ENCODE results near the gene POLR1A. TPM values are rescaled to one million over a fixed set of nuclear protein-coding genes. Genes with fewer than 3 reads are reported as not detected.

Gene POLR1A
- polyA plus RNA-seq, 10 donors: 14.0 to 20.1 (median 17.9) TPM

GRCh38 chr2:86097114-86097896, 8.4 kb downstream of the POLR1A start:
- no peak for DNase-seq

DNA sequence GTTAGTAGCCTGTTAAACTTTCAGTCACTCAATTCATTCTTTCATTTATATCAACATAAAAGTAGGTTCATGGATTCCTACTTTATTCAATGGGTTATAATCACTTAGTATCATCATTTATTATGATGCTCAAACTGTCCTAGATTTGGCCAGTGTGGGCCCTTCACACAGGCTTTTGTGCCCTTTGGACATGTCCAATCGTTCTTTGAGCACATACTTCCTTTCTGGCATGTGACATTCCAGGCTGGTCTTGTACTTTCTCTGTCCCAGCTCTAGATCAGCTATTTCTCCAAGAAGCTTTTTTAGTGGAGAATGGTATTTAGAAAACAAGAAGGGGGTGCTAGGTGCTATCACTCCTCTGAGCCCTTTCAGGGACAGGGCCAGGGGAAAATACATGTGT, 11.5 kb downstream of the POLR1A start:
- no peak for DNase-seq

DNA sequence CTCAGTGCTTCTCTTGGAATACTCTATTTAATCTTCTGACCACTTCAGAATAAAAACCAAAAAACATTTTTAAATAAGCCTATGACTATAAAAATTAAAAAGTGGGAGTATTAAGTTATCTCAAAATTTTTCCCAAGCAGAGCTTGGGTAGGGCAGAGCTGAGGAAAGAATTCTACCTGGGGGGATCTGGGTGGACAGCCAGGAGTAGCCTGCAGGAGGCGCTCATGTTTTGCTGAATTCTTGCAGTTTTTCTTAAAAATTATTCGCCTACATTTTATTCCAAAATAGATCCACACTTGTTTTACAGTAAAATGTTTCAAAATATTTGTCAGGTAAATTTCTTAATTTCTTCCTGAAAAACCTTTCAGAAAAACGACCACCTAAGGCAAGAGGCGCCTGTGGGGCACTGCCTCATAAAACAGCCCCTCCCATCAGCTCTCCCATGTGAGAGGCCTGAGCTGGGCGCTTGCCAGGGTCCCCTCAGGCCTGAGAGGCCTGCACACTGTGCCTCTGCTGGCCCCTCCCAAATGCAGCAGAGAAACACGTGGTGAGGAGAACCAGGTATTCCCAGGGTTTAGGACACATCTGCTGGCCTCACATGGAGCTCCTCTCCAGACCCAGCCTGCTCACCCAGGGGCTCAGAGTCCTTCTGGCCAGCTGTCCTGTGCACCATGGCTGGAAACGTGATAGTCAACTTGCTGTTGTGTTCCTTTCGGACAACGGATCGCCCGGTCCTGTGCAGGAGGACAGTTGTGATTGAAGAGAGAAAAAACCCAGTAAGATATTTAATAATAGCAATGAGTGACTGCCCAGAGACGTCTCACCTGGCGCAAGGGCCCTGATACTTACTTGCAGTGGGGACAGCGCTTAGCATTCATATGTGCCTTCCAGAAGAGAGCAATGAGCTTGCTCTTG, 17.5 kb downstream of the POLR1A start:
- no peak for DNase-seq

DNA sequence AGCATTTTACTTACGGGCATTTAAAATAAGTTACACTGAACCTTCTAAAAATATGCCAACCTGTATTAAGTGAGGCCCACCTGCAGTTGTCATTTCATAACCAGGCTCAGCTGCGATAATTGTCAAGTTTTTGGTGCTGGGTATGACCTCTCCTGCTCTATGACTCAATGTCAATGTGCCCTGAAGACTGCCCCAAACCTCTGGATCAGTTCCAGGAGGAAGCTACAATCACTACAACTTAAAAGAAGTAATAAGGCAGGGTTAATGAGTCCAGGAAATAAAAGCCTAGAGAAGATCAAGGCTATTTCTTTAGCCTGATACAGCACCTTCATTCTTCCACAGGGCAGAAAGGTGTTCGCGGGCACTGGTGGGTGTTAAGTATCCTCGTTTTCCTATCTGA, 22.9 kb downstream of the POLR1A start:
- DNase-seq: no peak

GRCh38 chr2:86081724-86082123, 24.0 kb downstream of the POLR1A start:
- no peak for DNase-seq

- peak; percentile 47 to 81 (median 62) for DNase-seq
Observed at GRCh38 chr2:86079981-86080911, 25.4 kb downstream of the POLR1A start.

DNA sequence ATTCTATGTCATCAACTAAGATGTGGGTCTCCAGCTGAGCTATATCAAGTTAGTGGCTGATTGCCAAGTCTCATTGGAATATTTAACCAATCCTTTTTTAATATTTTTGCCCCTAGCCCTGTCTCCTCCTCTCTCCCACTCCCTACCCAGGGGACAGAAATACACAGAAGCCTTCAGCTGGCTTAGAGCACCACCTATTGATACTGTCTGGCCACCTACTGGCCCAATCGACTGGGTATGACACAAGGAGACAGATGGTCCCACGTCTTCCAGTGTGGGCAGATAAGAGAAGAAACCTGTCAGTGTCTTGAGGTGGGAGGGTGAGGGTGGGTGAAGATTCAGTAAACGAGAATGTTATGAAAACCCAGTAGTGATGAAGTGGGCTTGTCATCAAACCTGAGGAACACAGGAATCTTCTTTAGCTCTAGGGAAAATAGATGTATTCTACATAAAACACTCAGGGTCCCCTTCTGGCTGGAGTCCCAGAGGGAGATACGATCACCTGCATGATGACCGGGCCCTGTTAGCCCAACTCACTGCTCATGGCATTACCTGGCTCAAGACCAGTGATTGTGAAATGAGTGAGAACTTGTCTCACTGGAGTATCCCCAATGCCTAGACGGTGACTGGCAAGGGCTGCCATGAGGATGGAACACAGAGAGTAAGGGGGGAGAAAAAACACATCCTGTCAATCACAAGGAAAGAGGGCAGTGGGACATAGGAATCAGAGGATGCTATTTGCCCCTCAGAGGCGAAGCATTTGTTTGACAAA, 26.7 kb downstream of the POLR1A start:
- peak in 2 of 3 donors; percentile 59 to 76 for DNase-seq

GRCh38 chr2:86075886-86076285, 29.8 kb downstream of the POLR1A start:
- DNase-seq: no peak

DNA sequence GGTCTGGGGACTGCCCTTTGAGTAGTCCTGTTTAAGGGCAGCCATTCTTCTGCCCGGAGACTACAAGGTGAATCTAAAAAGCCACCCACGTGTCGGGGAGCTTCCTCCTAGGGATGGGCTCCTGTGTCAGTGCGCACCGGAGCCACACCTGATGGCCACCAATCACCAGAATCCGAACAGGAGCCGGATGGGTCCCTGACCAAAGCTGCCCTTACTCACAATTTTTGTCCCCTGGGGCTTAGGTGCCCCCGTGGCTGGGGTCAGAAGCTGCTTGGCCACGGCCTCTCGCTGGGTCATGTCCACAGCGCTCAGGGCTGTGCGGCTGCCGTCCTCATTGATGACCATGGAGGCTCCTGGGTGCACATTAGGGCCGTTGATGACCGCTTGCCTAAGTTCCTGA, 30.9 kb downstream of the POLR1A start:
- no peak for DNase-seq

DNA sequence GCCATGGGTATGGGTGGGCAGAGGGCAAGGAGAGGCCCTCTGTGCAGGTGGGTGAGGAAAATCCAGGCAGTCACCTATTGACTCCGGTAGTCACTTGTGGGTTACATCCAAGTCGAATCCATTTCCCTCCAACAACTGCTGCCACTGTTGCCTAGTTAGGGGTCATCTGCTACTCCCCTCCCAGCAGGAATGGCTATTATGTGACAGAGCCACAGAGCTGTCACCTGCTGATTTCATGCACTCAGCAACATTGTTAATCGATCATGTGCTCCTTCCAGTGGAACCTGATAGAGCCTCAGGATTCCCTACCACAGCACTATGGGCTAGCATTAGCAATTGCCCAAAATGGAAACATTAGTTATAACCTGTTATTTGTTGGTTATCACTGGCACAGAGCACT, 31.4 kb downstream of the POLR1A start:
- DNase-seq: no peak

GRCh38 chr2:86073225-86073624, 32.5 kb downstream of the POLR1A start:
- DNase-seq: no peak

DNA sequence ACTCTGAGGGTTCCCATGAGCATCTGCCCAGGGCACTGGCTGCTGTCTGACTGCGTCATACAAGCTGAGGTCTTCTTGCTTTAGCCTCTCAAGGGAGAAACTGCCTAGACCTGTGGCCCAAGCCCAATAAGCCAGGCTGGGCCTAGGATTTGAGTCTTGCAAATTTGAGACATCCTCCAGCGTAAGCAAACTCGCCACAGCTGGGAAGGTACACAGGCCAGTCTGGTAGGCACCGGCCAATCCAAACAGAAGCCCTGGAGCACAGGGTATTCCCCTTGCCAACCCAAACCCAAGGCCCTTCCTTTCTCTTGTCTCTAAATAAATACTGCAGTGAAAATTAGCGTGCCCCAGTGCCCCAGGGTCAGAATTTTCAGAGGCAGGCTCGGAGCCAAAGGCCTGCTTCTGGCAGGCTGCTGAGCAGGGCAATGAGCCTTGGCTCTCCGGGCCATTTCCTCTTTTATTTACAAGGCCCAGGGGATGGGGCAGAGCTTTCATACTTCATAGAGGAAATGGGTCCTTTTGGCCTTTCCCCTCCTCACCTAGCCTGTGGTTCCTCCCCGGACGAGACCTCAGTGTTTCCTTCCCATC, 33.3 kb downstream of the POLR1A start:
- DNase-seq: no peak

- no peak for DNase-seq
Observed at GRCh38 chr2:86070868-86071267, 34.8 kb downstream of the POLR1A start.

- no peak for DNase-seq
Observed at GRCh38 chr2:86069783-86070339, 35.8 kb downstream of the POLR1A start.

DNA sequence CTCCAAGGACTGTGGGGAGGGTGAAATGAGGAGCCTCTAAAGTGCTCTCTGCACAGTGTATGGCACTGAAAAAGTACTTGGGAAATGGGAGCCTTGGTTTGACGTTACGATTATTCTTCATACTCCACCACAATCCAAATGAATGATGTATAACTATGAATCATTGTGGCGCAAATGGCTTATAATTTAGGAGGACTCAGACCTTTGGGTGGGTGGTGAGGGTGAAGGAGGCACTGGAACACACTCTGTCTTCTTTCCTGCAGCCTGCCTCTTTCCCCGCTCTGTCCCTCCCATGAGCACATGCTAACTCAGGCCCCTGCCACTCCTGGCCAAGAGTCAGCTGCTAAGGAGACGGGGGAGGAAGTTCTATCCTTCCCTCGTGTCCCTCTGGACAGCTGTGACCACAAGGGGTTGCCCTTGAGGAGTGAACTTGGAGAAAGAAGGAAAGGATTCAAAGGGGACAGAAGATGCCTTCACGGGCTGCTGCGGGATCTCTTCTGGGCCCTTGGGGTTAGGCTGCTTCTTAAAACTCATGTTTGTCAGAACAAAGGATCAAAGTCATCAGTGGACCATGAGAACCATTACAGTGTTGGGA, 36.5 kb downstream of the POLR1A start:
- peak in 1 of 3 donors; percentile 38 for DNase-seq

DNA sequence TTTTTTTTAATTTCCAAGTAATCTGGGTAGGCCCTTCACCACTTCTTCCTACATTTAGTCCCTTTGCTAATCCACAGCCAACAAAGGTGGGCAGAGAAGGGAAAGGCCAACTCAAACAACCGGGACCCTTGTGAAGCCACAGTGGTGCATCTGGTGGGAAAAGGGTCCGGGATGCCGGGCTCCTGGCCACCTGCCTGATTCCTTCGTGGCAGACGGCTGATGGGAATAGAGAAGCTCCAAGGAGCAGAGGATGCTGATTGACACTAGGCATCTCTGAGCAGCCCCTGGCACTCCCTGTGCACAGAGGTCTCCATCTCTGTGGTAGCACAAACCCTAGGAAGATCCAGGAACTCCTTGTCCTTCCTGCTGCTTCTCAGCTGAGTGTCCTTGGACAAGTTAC, 37.0 kb downstream of the POLR1A start:
- DNase-seq: no peak

DNA sequence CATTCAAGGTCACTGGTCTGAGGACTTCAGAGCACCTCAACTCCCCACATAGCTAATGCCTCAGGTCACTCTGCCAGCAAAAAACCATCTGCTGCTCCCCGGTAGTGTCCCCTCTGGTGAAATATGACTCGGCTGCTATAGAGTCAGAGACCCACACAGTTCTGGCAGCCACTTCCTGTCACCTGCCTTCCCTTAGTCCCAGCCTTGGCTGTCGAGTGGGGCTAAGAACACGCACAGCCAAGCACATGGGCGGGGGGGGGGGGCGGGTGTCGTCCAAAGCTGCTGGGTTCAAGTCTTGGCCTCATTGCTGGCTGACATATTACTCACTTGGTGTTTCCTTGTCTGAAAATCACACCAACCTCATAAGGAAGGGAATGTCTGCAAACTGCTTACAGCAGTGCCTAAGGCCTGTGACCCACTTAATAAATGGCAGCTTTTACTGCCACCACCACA, 37.5 kb downstream of the POLR1A start:
- DNase-seq: peak in 1 of 3 donors; percentile 28

- no peak for DNase-seq
Observed at GRCh38 chr2:86066915-86067314, 38.8 kb downstream of the POLR1A start.

- DNase-seq: no peak
Observed at GRCh38 chr2:86066007-86066578, 39.6 kb downstream of the POLR1A start.

Data from muscle of back (tissue), 11 donors.